Measurements from ENCODE around the gene HEATR5B.
A peak's percentile ranks its signal among the peaks of the same experiment; 100 is the strongest.
"Not testable (repeated sequence)": the region's sequence is repeated elsewhere in the genome, so short reads cannot be mapped to it uniquely, and the experiment has no call there.

HEATR5B gene

GRCh38 chr2:36952748-36953197, 131.4 kb downstream of the HEATR5B start:
- no peak overlapping the region for H3K4me3 ChIP-seq (ENCODE audit: severe bottlenecking)
- H3K36me3 ChIP-seq (ENCODE audit: low read depth), result 0 out of 2 replicates have a peak, but pooled peaks cover 3% of the 10 kb centered on the region
- DNase-seq (ENCODE audit: low spot score) (no peak), ATAC-seq (ENCODE audit: low read depth) (peak; percentile 71)
- no peaks in the 10 kb centered on the region for H3K27me3 ChIP-seq (ENCODE audit: insufficient read depth, poor library complexity, severe bottlenecking)
- H3K27ac ChIP-seq (ENCODE audit: poor library complexity, severe bottlenecking), result peak overlapping the region; percentile 76
- TF ChIP-seq CTCF (IDR thresholded peaks at IDR 0.05; ENCODE audit: poor library complexity, severe bottlenecking), result no peak
- no peaks in the 10 kb centered on the region for H3K9me3 ChIP-seq (ENCODE audit: severe bottlenecking)
- peaks cover 30% of the 10 kb centered on the region for H3K4me1 ChIP-seq (ENCODE audit: insufficient read depth, poor library complexity, severe bottlenecking)

- H3K36me3 ChIP-seq (ENCODE audit: low read depth), result 0 out of 2 replicates have a peak, but pooled peaks cover 3% of the 10 kb centered on the region
- H3K9me3 ChIP-seq (ENCODE audit: severe bottlenecking), result no peaks in the 10 kb centered on the region
- no peak overlapping the region for H3K4me3 ChIP-seq (ENCODE audit: severe bottlenecking)
- peak overlapping the region; percentile 76 for H3K27ac ChIP-seq (ENCODE audit: poor library complexity, severe bottlenecking)
- H3K4me1 ChIP-seq (ENCODE audit: insufficient read depth, poor library complexity, severe bottlenecking), result peaks cover 30% of the 10 kb centered on the region
- no peaks in the 10 kb centered on the region for H3K27me3 ChIP-seq (ENCODE audit: insufficient read depth, poor library complexity, severe bottlenecking)
- ATAC-seq (ENCODE audit: low read depth) (peak; percentile 91), DNase-seq (ENCODE audit: low spot score) (no peak)
- no peak for TF ChIP-seq CTCF (IDR thresholded peaks at IDR 0.05; ENCODE audit: poor library complexity, severe bottlenecking)
These were observed 132.6 kb downstream of the HEATR5B start for GRCh38 chr2:36951574-36951973.

DNA sequence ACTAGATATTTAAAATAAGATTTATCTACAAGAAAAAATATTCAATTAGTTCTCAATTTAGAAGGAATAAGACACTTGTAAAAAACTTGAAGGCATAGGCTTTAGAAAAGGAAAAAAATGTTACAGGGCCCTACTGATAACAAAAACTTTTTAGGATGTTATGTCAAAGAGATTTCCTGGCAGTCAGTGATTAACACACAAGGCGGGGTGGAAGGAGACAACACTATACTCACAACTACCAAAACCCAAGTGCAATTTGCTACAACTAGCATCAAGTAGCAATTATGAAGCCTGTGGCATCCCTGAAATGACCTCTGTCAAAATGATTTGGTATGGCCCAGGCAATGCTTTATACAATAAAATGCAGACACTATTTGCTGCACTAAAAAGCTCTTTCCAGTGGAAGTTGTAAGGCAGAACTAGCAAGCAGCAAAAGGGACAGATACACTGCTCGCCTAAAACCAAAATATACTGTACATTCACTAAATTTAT, 133.1 kb downstream of the HEATR5B start:
- no peak overlapping the region for H3K4me3 ChIP-seq (ENCODE audit: severe bottlenecking)
- DNase-seq (ENCODE audit: low spot score) (no peak), ATAC-seq (ENCODE audit: low read depth) (no peak)
- H3K36me3 ChIP-seq (ENCODE audit: low read depth), result 0 out of 2 replicates have a peak, but pooled peaks cover 3% of the 10 kb centered on the region
- H3K27me3 ChIP-seq (ENCODE audit: insufficient read depth, poor library complexity, severe bottlenecking), result no peaks in the 10 kb centered on the region
- H3K9me3 ChIP-seq (ENCODE audit: severe bottlenecking), result no peaks in the 10 kb centered on the region
- peaks cover 30% of the 10 kb centered on the region for H3K4me1 ChIP-seq (ENCODE audit: insufficient read depth, poor library complexity, severe bottlenecking)
- peak overlapping the region; percentile 76 for H3K27ac ChIP-seq (ENCODE audit: poor library complexity, severe bottlenecking)
- TF ChIP-seq CTCF (IDR thresholded peaks at IDR 0.05; ENCODE audit: poor library complexity, severe bottlenecking), result no peak

- no peak overlapping the region for H3K27ac ChIP-seq (ENCODE audit: poor library complexity, severe bottlenecking)
- no peaks in the 10 kb centered on the region for H3K9me3 ChIP-seq (ENCODE audit: severe bottlenecking)
- peaks cover 30% of the 10 kb centered on the region for H3K4me1 ChIP-seq (ENCODE audit: insufficient read depth, poor library complexity, severe bottlenecking)
- H3K36me3 ChIP-seq (ENCODE audit: low read depth), result 0 out of 2 replicates have a peak, but pooled peaks cover 3% of the 10 kb centered on the region
- H3K4me3 ChIP-seq (ENCODE audit: severe bottlenecking), result no peak overlapping the region
- ATAC-seq (ENCODE audit: low read depth) (no peak), DNase-seq (ENCODE audit: low spot score) (no peak)
- no peak for TF ChIP-seq CTCF (IDR thresholded peaks at IDR 0.05; ENCODE audit: poor library complexity, severe bottlenecking)
- no peaks in the 10 kb centered on the region for H3K27me3 ChIP-seq (ENCODE audit: insufficient read depth, poor library complexity, severe bottlenecking)
These were observed 134.3 kb downstream of the HEATR5B start for GRCh38 chr2:36949845-36950244.

DNA sequence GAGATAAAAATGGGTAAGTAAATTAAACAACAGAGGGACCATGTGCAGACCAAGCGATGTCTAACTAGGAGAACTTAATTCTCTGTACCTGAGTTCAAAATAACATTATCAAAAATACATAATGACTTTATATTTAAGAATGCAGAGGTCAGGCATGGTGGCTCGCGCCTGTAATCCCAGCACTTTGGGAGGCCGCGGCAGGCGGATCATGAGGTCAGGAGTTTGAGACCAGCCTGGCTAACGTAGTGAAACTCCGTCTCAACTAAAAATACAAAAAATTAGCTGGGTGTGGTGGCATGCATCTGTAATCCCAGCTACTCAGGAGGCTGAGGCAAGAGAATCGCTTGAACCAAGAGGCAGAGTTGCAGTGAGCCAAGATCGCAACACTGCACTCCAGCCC, 138.9 kb downstream of the HEATR5B start:
- DNase-seq (ENCODE audit: low spot score); H3K36me3 ChIP-seq (ENCODE audit: low read depth); H3K27me3 ChIP-seq (ENCODE audit: insufficient read depth, poor library complexity, severe bottlenecking); ATAC-seq (ENCODE audit: low read depth); H3K27ac ChIP-seq (ENCODE audit: poor library complexity, severe bottlenecking); H3K4me3 ChIP-seq (ENCODE audit: severe bottlenecking); H3K9me3 ChIP-seq (ENCODE audit: severe bottlenecking); H3K4me1 ChIP-seq (ENCODE audit: insufficient read depth, poor library complexity, severe bottlenecking): not testable (repeated sequence)

Measured in RWPE2 (cell line).